IgD-negative memory B cell (primary cell): ENCODE results near the gene RNF43. TPM values are rescaled to one million over a fixed set of nuclear protein-coding genes. Genes with fewer than 3 reads are reported as not detected.

ENCODE experiments used
- H3K27ac Mint-ChIP-seq, 3 donors: one replicate each; pipeline ENCODE4 v1.8.0; 2020 to 2022; ENCODE audit warnings: mild to moderate bottlenecking in 3 of 3, mixed read lengths in 3 of 3, moderate library complexity in 1 of 3
- H3K27me3 Mint-ChIP-seq: one replicate; pipeline ENCODE4 v1.8.0; 2021; ENCODE audit warnings: mixed read lengths
- H3K36me3 Mint-ChIP-seq: one replicate; pipeline ENCODE4 v1.8.0; 2020; ENCODE audit warnings: mild to moderate bottlenecking, mixed read lengths
- H3K4me1 Mint-ChIP-seq, 3 donors: one replicate each; pipeline ENCODE4 v1.8.0; 2020 to 2022; ENCODE audit warnings: mixed read lengths in 3 of 3, mild to moderate bottlenecking in 1 of 3
- H3K4me3 Mint-ChIP-seq, 4 donors: one replicate each; pipeline ENCODE4 v1.8.0; 2020 to 2022; ENCODE audit warnings: mild to moderate bottlenecking in 4 of 4, mixed read lengths in 4 of 4, moderate library complexity in 3 of 4
- H3K9me3 Mint-ChIP-seq, 3 donors: one replicate each; pipeline ENCODE4 v1.8.0; 2020 to 2021; ENCODE audit warnings: mixed read lengths in 3 of 3, mild to moderate bottlenecking in 1 of 3
- polyA plus RNA-seq: library from polyadenylated mRNA; unstranded; fragments of 300-500 nt; fragmentation: Illumina TruSeq; gene quantifications from one replicate; pipeline ENCODE4 v1.2.3, GENCODE V29; 2021

The RNF43 gene
- polyA plus RNA-seq, 1 donor from 2014 or later, result 0.15 TPM

- peaks cover 10 to 15% (median 11%) of the 10 kb centered on the region in 3 donors for H3K4me1 Mint-ChIP-seq
- peak overlapping the region in 1 of 3 donors; percentile 45 for H3K27ac Mint-ChIP-seq
- no peak overlapping the region for H3K4me3 Mint-ChIP-seq
- H3K9me3 Mint-ChIP-seq, result no peaks in the 10 kb centered on the region
- no peaks in the 10 kb centered on the region for H3K27me3 Mint-ChIP-seq
- peaks cover 3% of the 10 kb centered on the region for H3K36me3 Mint-ChIP-seq
Measured at GRCh38 chr17:58368860-58369213, 48.5 kb downstream of the RNF43 start.

Other genes starting within 250 kb of the RNF43 start
- not detected for gene EPX, start 224.8 kb downstream of the RNF43 start, polyA plus RNA-seq
- 5.9 TPM for gene MKS1, start 198.3 kb downstream of the RNF43 start, polyA plus RNA-seq
- not detected for gene LPO, start 178.9 kb downstream of the RNF43 start, polyA plus RNA-seq
- not detected for gene MPO, start 136.6 kb downstream of the RNF43 start, polyA plus RNA-seq
- 1.3 TPM for gene TSPOAP1, start 88.7 kb downstream of the RNF43 start, polyA plus RNA-seq
- 94.2 TPM for gene SUPT4H1, start 65.3 kb downstream of the RNF43 start, polyA plus RNA-seq
- gene HSF5, start 70.9 kb upstream of the RNF43 start, polyA plus RNA-seq, result 1.6 TPM
- gene MTMR4, start 97.1 kb upstream of the RNF43 start, polyA plus RNA-seq, result 37.0 TPM